Heart left ventricle (tissue), 16 donors: ENCODE data around the gene SHPK. TPM values are rescaled to one million over a fixed set of nuclear protein-coding genes. Genes with fewer than 3 reads are reported as not detected.

Source experiments
- ATAC-seq, 4 donors: fragments of 200-7000 bp; cut with Tn5 transposase; one replicate each; pipeline ENCODE4 v1.9.1; 2020 to 2022; ENCODE audit warnings: moderate library complexity in 4 of 4, mild to moderate bottlenecking in 3 of 4, moderate number of reproducible peaks in 1 of 4
- DNase-seq, 5 donors: peaks; one replicate each; pipeline ENCODE4 v3.0.0-alpha.2; 2020
- H3K27ac ChIP-seq, 12 donors: fragments of 200-600 bp; sonication (generic) in 4 of 12; one replicate each; pipeline versions ENCODE4 v1.5.0 to v1.8.0; 2016 to 2022; ENCODE audit warnings: mild to moderate bottlenecking in 2 of 12
- H3K27me3 ChIP-seq, 9 donors: fragments of 200-600 bp; sonication (generic) in 2 of 9; one replicate each; pipeline versions ENCODE4 v1.5.1 to v1.8.0; 2016 to 2022; ENCODE audit warnings: mild to moderate bottlenecking in 3 of 9
- H3K36me3 ChIP-seq, 9 donors: fragments of 200-600 bp; sonication (generic) in 2 of 9; one replicate each; pipeline versions ENCODE4 v1.5.0 to v1.8.0; 2018 to 2022; ENCODE audit warnings: mild to moderate bottlenecking in 2 of 9
- H3K4me1 ChIP-seq, 12 donors: fragments of 200-600 bp; sonication (generic) in 4 of 12; one replicate each; pipeline versions ENCODE4 v1.5.0 to v1.8.0; 2016 to 2022; ENCODE audit warnings: mild to moderate bottlenecking in 3 of 12
- H3K4me3 ChIP-seq, 12 donors: fragments of 200-600 bp; sonication (generic) in 4 of 12; one replicate each; pipeline versions ENCODE4 v1.5.0 to v1.8.0; 2017 to 2022; ENCODE audit warnings: mild to moderate bottlenecking in 9 of 12, moderate library complexity in 4 of 12
- H3K9me3 ChIP-seq, 12 donors: fragments of 200-600 bp; sonication (generic) in 4 of 12; one replicate each; pipeline versions ENCODE4 v1.5.0 to v1.8.0; 2016 to 2022; ENCODE audit warnings: mild to moderate bottlenecking in 1 of 12
- POLR2A ChIP-seq, 2 donors: fragments of 450-650 bp; IDR thresholded peaks; one replicate each; pipeline ENCODE4 v1.6.1; 2017; ENCODE audit warnings: antibody characterized with exemption in 2 of 2, mild to moderate bottlenecking in 2 of 2, moderate library complexity in 2 of 2
- WGBS, 4 donors: extraction: QIAGEN DNeasy Blood & Tissue Kit in 2 of 4; methylation state at CpG; one replicate each; pipeline versions ENCODE4 v1.1.5 to v1.1.7; 2013 to 2018; 5-methylcytosine and 5-hydroxymethylcytosine counted together
- intact Hi-C, 10 donors: fragments of 100-400 bp; cut with DNase I; formaldehyde crosslinking; loops; one replicate each; pipeline versions ENCODE4 v1.11.1 to v1.14.2; 2022
- polyA plus RNA-seq, 2 donors: library from polyadenylated mRNA; stranded (reverse); fragments of 200-250 nt; gene quantifications; one replicate each; pipeline ENCODE4 v1.2.3, GENCODE V29; 2013
- total RNA-seq, 9 donors: library from RNA; depleted of rRNA in 2 of 9; stranded (reverse); fragments of >200 nt in 2 of 9; fragmentation: NEBNext Ultra II Directional in 3 of 9; extraction: Animal tissue kit (Norgen Biotek cat#: 25700) in 3 of 9; gene quantifications; one replicate each; pipeline versions ENCODE4 v1.1.0 to v1.2.4, GENCODE V29; 2016 to 2023
- TF ChIP-seq, protein P1 (sequence below), 12 donors: fragments of 200-600 bp; sonication (generic) in 4 of 12; IDR thresholded peaks; one replicate each; pipeline versions ENCODE4 v1.5.0 to v1.8.0; 2018 to 2022; ENCODE audit warnings: antibody characterized with exemption in 12 of 12, mild to moderate bottlenecking in 5 of 12
- donor health status: ischemic (EF 13 %, LVEDD 7.1; RV severe dilation, severe dysfunction).
- donor health status: healthy with polysubstance abuse.
- donor health status: DM: no; HTN: yes; CAD: no.
- donor health status: DM: no; HTN: no; CAD: no.
- donor health status: ischemic (EF 25% LVEDD 6.9; RV normal size, moderate dysfunction).
- donor health status: ischemic (EF 25% LVEDD 5.7; RV mildly dilated, moderate dysfunction).
- donor health status: healthy.
- donor health status: DM: yes; HTN: yes; CAD: no.
- donor health status: ischemic (EF 35%, LVEDD 5.7; RV mildly dilated, moderate dysfunction).
- donor health status: nonischemic (EF 11% LVEDD 7.7; RV severe dilation, severe dysfunction).
- donor health status: DM: yes; HTN: yes; CAD: no.
- donor health status: PGD.
- donor health status: ischemic (EF 29% LVEDD 5.4; RV normal size, mild dysfunction).
- donor health status: nonischemic (EF 23%, LVEDD 6.1; RV moderate dilation, normal function).

SHPK gene
- total and polyA plus RNA-seq, 11 donors: 2.5 to 7.3 (median 3.6) TPM

DNA sequence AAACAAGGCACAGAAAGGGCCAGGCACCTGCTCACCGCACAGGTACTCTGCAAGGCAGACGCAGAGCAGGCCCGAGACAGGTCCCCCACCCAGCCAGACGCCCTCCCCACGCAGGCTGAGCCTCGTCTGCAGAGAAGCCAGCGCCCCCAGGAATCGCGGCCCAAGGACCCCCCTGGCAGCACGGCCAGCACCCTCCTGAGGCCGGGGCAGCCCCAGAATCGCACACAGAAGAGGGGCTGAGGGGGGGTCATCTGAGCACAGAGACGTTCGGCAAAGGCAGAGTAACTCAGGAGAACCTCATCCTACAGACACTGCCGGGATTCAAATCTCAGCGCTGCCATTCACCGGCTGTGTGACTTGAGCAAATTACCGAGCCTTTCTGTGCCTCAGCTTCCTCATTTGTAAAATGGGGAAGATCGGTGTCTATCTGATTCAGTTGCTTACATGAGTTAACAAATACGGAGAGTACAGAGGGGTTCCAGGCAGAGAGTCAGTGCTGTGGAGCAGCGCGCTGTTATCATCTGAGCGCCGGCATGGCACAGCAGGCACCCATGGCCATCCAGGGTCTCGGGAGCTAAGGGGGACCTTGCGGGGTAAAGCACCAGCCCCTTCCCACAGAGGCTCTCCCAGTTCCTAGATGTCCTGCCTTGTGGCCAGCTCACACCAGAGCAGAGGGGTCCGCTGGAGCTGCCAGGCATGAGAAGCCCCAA, 42.9 kb upstream of the SHPK start:
- Histone ChIP-seq H3K4me1 (peaks cover 0 to 8% (median 0%) of the 10 kb centered on the region in 12 donors), H3K36me3 (peaks cover 0 to 4% (median 0%) of the 10 kb centered on the region in 9 donors), H3K9me3 (no peaks in the 10 kb centered on the region), H3K27ac (no peak overlapping the region), H3K4me3 (no peak overlapping the region), H3K27me3 (peaks cover 0 to 15% (median 0%) of the 10 kb centered on the region in 9 donors)
- ATAC-seq (no peak), DNase-seq (no peak)
- TF ChIP-seq, protein P1, sequence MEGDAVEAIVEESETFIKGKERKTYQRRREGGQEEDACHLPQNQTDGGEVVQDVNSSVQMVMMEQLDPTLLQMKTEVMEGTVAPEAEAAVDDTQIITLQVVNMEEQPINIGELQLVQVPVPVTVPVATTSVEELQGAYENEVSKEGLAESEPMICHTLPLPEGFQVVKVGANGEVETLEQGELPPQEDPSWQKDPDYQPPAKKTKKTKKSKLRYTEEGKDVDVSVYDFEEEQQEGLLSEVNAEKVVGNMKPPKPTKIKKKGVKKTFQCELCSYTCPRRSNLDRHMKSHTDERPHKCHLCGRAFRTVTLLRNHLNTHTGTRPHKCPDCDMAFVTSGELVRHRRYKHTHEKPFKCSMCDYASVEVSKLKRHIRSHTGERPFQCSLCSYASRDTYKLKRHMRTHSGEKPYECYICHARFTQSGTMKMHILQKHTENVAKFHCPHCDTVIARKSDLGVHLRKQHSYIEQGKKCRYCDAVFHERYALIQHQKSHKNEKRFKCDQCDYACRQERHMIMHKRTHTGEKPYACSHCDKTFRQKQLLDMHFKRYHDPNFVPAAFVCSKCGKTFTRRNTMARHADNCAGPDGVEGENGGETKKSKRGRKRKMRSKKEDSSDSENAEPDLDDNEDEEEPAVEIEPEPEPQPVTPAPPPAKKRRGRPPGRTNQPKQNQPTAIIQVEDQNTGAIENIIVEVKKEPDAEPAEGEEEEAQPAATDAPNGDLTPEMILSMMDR (IDR thresholded peaks at IDR 0.05): no peak
- TF ChIP-seq POLR2A (IDR thresholded peaks at IDR 0.05): no peak
- 85 to 91% (median 89%) methylated on average over 21 to 27 of the region's 27 CpGs for WGBS, 4 donors
- intact Hi-C loops: no loop called here

- peaks cover 0 to 4% (median 0%) of the 10 kb centered on the region in 9 donors for H3K36me3 ChIP-seq
- H3K9me3 ChIP-seq: no peaks in the 10 kb centered on the region
- no peak for DNase-seq
- TF ChIP-seq, protein P1 (IDR thresholded peaks at IDR 0.05): no peak
- no peak for TF ChIP-seq POLR2A (IDR thresholded peaks at IDR 0.05)
- 63 to 79% (median 74%) methylated on average over 9 to 16 of the region's 16 CpGs for WGBS, 4 donors
- H3K4me3 ChIP-seq: no peak overlapping the region
- H3K27me3 ChIP-seq: peaks cover 0 to 14% (median 0%) of the 10 kb centered on the region in 9 donors
- ATAC-seq: peak in 1 of 4 donors; percentile 6
- peaks cover 0 to 8% (median 0%) of the 10 kb centered on the region in 12 donors for H3K4me1 ChIP-seq
- intact Hi-C loops: no loop called here
- no peak overlapping the region for H3K27ac ChIP-seq
Measured at GRCh38 chr17:3678095-3678820, 42.2 kb upstream of the SHPK start.

- Histone ChIP-seq H3K4me3 (no peak overlapping the region), H3K4me1 (peaks cover 0 to 4% (median 0%) of the 10 kb centered on the region in 12 donors), H3K36me3 (peaks cover 0 to 9% (median 4%) of the 10 kb centered on the region in 9 donors), H3K9me3 (no peaks in the 10 kb centered on the region), H3K27me3 (no peaks in the 10 kb centered on the region), H3K27ac (no peak overlapping the region)
- TF ChIP-seq, protein P1 (IDR thresholded peaks at IDR 0.05): no peak
- no peak for TF ChIP-seq POLR2A (IDR thresholded peaks at IDR 0.05)
- 81 to 88% (median 85%) methylated on average over 11 of the region's 11 CpGs for WGBS, 4 donors
- no peak for DNase-seq
- ATAC-seq: no peak
- intact Hi-C loops: no loop called here
Measured at GRCh38 chr17:3675886-3676285, 39.8 kb upstream of the SHPK start.

GRCh38 chr17:3672571-3672970, 36.5 kb upstream of the SHPK start:
- ATAC-seq: no peak
- intact Hi-C loops: no loop called here
- Histone ChIP-seq H3K27ac (no peak overlapping the region), H3K9me3 (no peaks in the 10 kb centered on the region), H3K4me3 (no peak overlapping the region), H3K27me3 (no peaks in the 10 kb centered on the region), H3K36me3 (peaks cover 0 to 16% (median under 1%) of the 10 kb centered on the region in 9 donors), H3K4me1 (peaks cover 4 to 18% (median 12%) of the 10 kb centered on the region in 12 donors)
- TF ChIP-seq, protein P1 (IDR thresholded peaks at IDR 0.05): no peak
- TF ChIP-seq POLR2A (IDR thresholded peaks at IDR 0.05): no peak
- DNase-seq: no peak
- WGBS, 4 donors: 97 to 98% (median 97%) methylated on average over 4 of the region's 4 CpGs
